ENCODE data around the gene NGEF.
"Not testable (repeated sequence)": the region's sequence is repeated elsewhere in the genome, so short reads cannot be mapped to it uniquely, and the experiment has no call there.

The NGEF gene

GRCh38 chr2:232857158-232857563, 155.9 kb downstream of the NGEF start:
- no peak overlapping the region for H3K4me2 ChIP-seq (ENCODE audit: low read depth, low read length, poor library complexity, severe bottlenecking)
- H3K36me3 ChIP-seq (ENCODE audit: low read length) = 0 out of 2 replicates have a peak, but pooled peaks cover 4% of the 10 kb centered on the region
- no peak overlapping the region for H3K27ac ChIP-seq (ENCODE audit: low read depth, low read length)
- no peak overlapping the region for H2AFZ ChIP-seq (ENCODE audit: low read depth, low read length, severe bottlenecking)
- no peaks in the 10 kb centered on the region for H3F3A ChIP-seq (ENCODE audit: insufficient read depth)
- H3K79me2 ChIP-seq (ENCODE audit: insufficient read depth, low read length) = no peaks in the 10 kb centered on the region
- no peaks in the 10 kb centered on the region for H3K9me2 ChIP-seq (replicated peaks; ENCODE audit: insufficient read depth, low read length)
- no peaks in the 10 kb centered on the region for H3K9me3 ChIP-seq (ENCODE audit: insufficient read depth, low read length)
- TF ChIP-seq CTCF (IDR thresholded peaks at IDR 0.05; ENCODE audit: insufficient read depth, low read length, poor library complexity, severe bottlenecking) = no peak
- no peak for TF ChIP-seq EZH2phosphoT487 (conservative IDR thresholded peaks at IDR 0.05; ENCODE audit: low read length)
- H4K20me1 ChIP-seq (ENCODE audit: low read depth, low read length) = no peaks in the 10 kb centered on the region
- H3K4me3 ChIP-seq (ENCODE audit: insufficient read depth, low read length, poor library complexity, severe bottlenecking) = no peak overlapping the region
- H3K27me3 ChIP-seq (ENCODE audit: low read length) = no peaks in the 10 kb centered on the region
- no peak overlapping the region for H3K9ac ChIP-seq (ENCODE audit: low read length)

- Histone ChIP-seq H3F3A (ENCODE audit: insufficient read depth) (no peaks in the 10 kb centered on the region), H3K4me3 (ENCODE audit: insufficient read depth, low read length, poor library complexity, severe bottlenecking) (no peak overlapping the region), H4K20me1 (ENCODE audit: low read depth, low read length) (no peaks in the 10 kb centered on the region), H3K36me3 (ENCODE audit: low read length) (peaks cover 4% of the 10 kb centered on the region; the same call in 1 of the 2 replicates), H3K79me2 (ENCODE audit: insufficient read depth, low read length) (no peaks in the 10 kb centered on the region), H2AFZ (ENCODE audit: low read depth, low read length, severe bottlenecking) (no peak overlapping the region), H3K9me2 (replicated peaks; ENCODE audit: insufficient read depth, low read length) (no peaks in the 10 kb centered on the region), H3K27me3 (ENCODE audit: low read length) (no peaks in the 10 kb centered on the region), H3K4me2 (ENCODE audit: low read depth, low read length, poor library complexity, severe bottlenecking) (no peak overlapping the region), H3K9me3 (ENCODE audit: insufficient read depth, low read length) (no peaks in the 10 kb centered on the region), H3K9ac (ENCODE audit: low read length) (no peak overlapping the region), H3K27ac (ENCODE audit: low read depth, low read length) (no peak overlapping the region)
- TF ChIP-seq CTCF (IDR thresholded peaks at IDR 0.05; ENCODE audit: insufficient read depth, low read length, poor library complexity, severe bottlenecking) (no peak), EZH2phosphoT487 (conservative IDR thresholded peaks at IDR 0.05; ENCODE audit: low read length) (no peak)
These were observed 159.0 kb downstream of the NGEF start for GRCh38 chr2:232854082-232854481.

GRCh38 chr2:232852676-232853075, 160.4 kb downstream of the NGEF start:
- no peak overlapping the region for H3K9ac ChIP-seq (ENCODE audit: low read length)
- H3K9me2 ChIP-seq (replicated peaks; ENCODE audit: insufficient read depth, low read length) = no peaks in the 10 kb centered on the region
- TF ChIP-seq CTCF (IDR thresholded peaks at IDR 0.05; ENCODE audit: insufficient read depth, low read length, poor library complexity, severe bottlenecking) = no peak
- no peak for TF ChIP-seq EZH2phosphoT487 (conservative IDR thresholded peaks at IDR 0.05; ENCODE audit: low read length)
- no peaks in the 10 kb centered on the region for H3F3A ChIP-seq (ENCODE audit: insufficient read depth)
- no peak overlapping the region for H3K27ac ChIP-seq (ENCODE audit: low read depth, low read length)
- H3K4me3 ChIP-seq (ENCODE audit: insufficient read depth, low read length, poor library complexity, severe bottlenecking) = no peak overlapping the region
- no peaks in the 10 kb centered on the region for H3K27me3 ChIP-seq (ENCODE audit: low read length)
- no peak overlapping the region for H3K4me2 ChIP-seq (ENCODE audit: low read depth, low read length, poor library complexity, severe bottlenecking)
- no peaks in the 10 kb centered on the region for H3K79me2 ChIP-seq (ENCODE audit: insufficient read depth, low read length)
- H3K36me3 ChIP-seq (ENCODE audit: low read length) = peaks cover 4% of the 10 kb centered on the region; the same call in 1 of the 2 replicates
- H4K20me1 ChIP-seq (ENCODE audit: low read depth, low read length) = no peaks in the 10 kb centered on the region
- H3K9me3 ChIP-seq (ENCODE audit: insufficient read depth, low read length) = no peaks in the 10 kb centered on the region
- no peak overlapping the region for H2AFZ ChIP-seq (ENCODE audit: low read depth, low read length, severe bottlenecking)

GRCh38 chr2:232852081-232852480, 161.0 kb downstream of the NGEF start:
- H3K4me2 ChIP-seq (ENCODE audit: low read depth, low read length, poor library complexity, severe bottlenecking); H4K20me1 ChIP-seq (ENCODE audit: low read depth, low read length); H3K4me3 ChIP-seq (ENCODE audit: insufficient read depth, low read length, poor library complexity, severe bottlenecking); H3F3A ChIP-seq (ENCODE audit: insufficient read depth); H3K9me2 ChIP-seq (replicated peaks; ENCODE audit: insufficient read depth, low read length); H3K27me3 ChIP-seq (ENCODE audit: low read length); H3K27ac ChIP-seq (ENCODE audit: low read depth, low read length); H3K9me3 ChIP-seq (ENCODE audit: insufficient read depth, low read length); H3K36me3 ChIP-seq (ENCODE audit: low read length); H3K9ac ChIP-seq (ENCODE audit: low read length); H2AFZ ChIP-seq (ENCODE audit: low read depth, low read length, severe bottlenecking); H3K79me2 ChIP-seq (ENCODE audit: insufficient read depth, low read length): not testable (repeated sequence)

Measured in SU-DHL-6 (cell line).